SK-N-SH (cell line): Measurements from ENCODE around the gene PRSS38. TPM values are rescaled to one million over a fixed set of nuclear protein-coding genes. Genes with fewer than 3 reads are reported as not detected.

Experiments used
- CTCF ChIA-PET: fragments of 300-600, 350-600 bp; formaldehyde crosslinking; extraction: SDS; loops from one replicate; lab custom pipeline; 2021; lab: Yijun Ruan, JAX
- POLR2A ChIA-PET: fragments of 350-600 bp; sonication (Branson Sonifier 250); formaldehyde crosslinking; extraction: SDS; loops from one replicate; lab custom pipeline; 2020; ENCODE audit warnings: antibody characterized with exemption, inconsistent platforms; lab: Yijun Ruan, JAX
- DNase-seq: peaks from one replicate; pipeline ENCODE4 v3.0.0; 2012
- H2AFZ ChIP-seq: fragments of 200-600 bp; sonication (generic); 2 replicates; pipeline ENCODE4 v1.8.1; 2016; ENCODE audit warnings: antibody characterized with exemption, mild to moderate bottlenecking, low read depth
- H3F3A ChIP-seq: fragments of 200-600 bp; sonication (generic); replicated peaks from 2 replicates; pipeline ENCODE3; 2016; ENCODE audit warnings: antibody characterized with exemption, mild to moderate bottlenecking; ENCODE audit not compliant: insufficient read depth
- H3K27ac ChIP-seq, 2 experiments: fragments of 200-500 bp in 1 of 2; fragments of 200-600 bp in 1 of 2; sonication (Bioruptor generic) in 1 of 2; sonication (generic), shearing (Covaris generic) in 1 of 2; 2 replicates each; pipeline versions ENCODE4 v1.5.1 to v1.6.1; 2014 to 2016; ENCODE audit warnings: low read depth in 2 of 2, inconsistent platforms in 1 of 2, low read length in 1 of 2, mild to moderate bottlenecking in 1 of 2, mixed read lengths in 1 of 2
- H3K27me3 ChIP-seq: fragments of 200-600 bp; sonication (generic), shearing (Covaris generic); 2 replicates; pipeline ENCODE4 v1.6.1; 2016; ENCODE audit warnings: mixed run types; ENCODE audit not compliant: insufficient read depth
- H3K36me3 ChIP-seq, 2 experiments: fragments of 200-500 bp in 1 of 2; fragments of 200-600 bp in 1 of 2; sonication (Bioruptor generic) in 1 of 2; sonication (generic) in 1 of 2; replicated peaks in 1 of 2; 2 replicates each; pipeline versions ENCODE3 to v1.5.1; 2014 to 2016; ENCODE audit warnings: low read length in 1 of 2, mild to moderate bottlenecking in 1 of 2; ENCODE audit not compliant: insufficient read depth in 2 of 2, control insufficient read depth in 1 of 2
- H3K4me1 ChIP-seq, 2 experiments: fragments of 200-500 bp in 1 of 2; fragments of 200-600 bp in 1 of 2; sonication (Bioruptor generic) in 1 of 2; sonication (generic), shearing (Covaris generic) in 1 of 2; 2 replicates each; pipeline versions ENCODE4 v1.5.1 to v1.6.1; 2014 to 2016; ENCODE audit warnings: low read depth in 1 of 2, low read length in 1 of 2, mixed run types in 1 of 2; ENCODE audit not compliant: insufficient read depth in 2 of 2, control insufficient read depth in 1 of 2
- H3K4me2 ChIP-seq: fragments of 200-600 bp; sonication (generic), shearing (Covaris generic); 2 replicates; pipeline ENCODE4 v1.6.1; 2017; ENCODE audit warnings: mixed run types
- H3K4me3 ChIP-seq, 2 experiments: fragments of 200-500 bp in 1 of 2; fragments of 200-600 bp in 1 of 2; sonication (Bioruptor generic) in 1 of 2; sonication (generic), shearing (Covaris generic) in 1 of 2; 2 replicates each; pipeline versions ENCODE4 v1.5.1 to v1.8.1; 2014 to 2016; ENCODE audit warnings: low read depth in 2 of 2, inconsistent platforms in 1 of 2, low read length in 1 of 2, mild to moderate bottlenecking in 1 of 2, mixed read lengths in 1 of 2, moderate library complexity in 1 of 2
- H3K79me2 ChIP-seq: fragments of 200-600 bp; sonication (generic); 2 replicates; pipeline ENCODE4 v1.8.1; 2017; ENCODE audit warnings: mild to moderate bottlenecking; ENCODE audit not compliant: insufficient read depth
- H3K9ac ChIP-seq: fragments of 200-600 bp; sonication (generic); 2 replicates; pipeline ENCODE4 v1.6.1; 2017; ENCODE audit warnings: mixed run types
- H3K9me2 ChIP-seq: fragments of 200-600 bp; sonication (generic); 2 replicates; pipeline ENCODE4 v1.6.1; 2017; ENCODE audit warnings: mixed run types
- H3K9me3 ChIP-seq: fragments of 200-600 bp; sonication (generic); 2 replicates; pipeline ENCODE4 v1.6.1; 2017; ENCODE audit warnings: mixed run types, mild to moderate bottlenecking, moderate library complexity
- H4K20me1 ChIP-seq: fragments of 200-600 bp; sonication (generic); 2 replicates; pipeline ENCODE4 v1.6.1; 2017; ENCODE audit warnings: mild to moderate bottlenecking, mixed run types; ENCODE audit not compliant: insufficient read depth
- EZH2phosphoT487 ChIP-seq: fragments of 200-600 bp; sonication (generic); IDR thresholded peaks from 2 replicates; pipeline ENCODE4 v1.6.1; 2017; ENCODE audit warnings: low read depth, mixed run types, mild to moderate bottlenecking, antibody characterized with exemption, moderate library complexity, borderline replicate concordance
- GABPA ChIP-seq: IDR thresholded peaks from 2 replicates; pipeline ENCODE4 v1.4.0; 2012; ENCODE audit warnings: low read depth, mild to moderate bottlenecking
- GATA2 ChIP-seq: sonication (generic); formaldehyde crosslinking; IDR thresholded peaks from 2 replicates; pipeline ENCODE4 v1.5.0; 2020; ENCODE audit warnings: mild to moderate bottlenecking, missing genetic modification reagents
- NFIC ChIP-seq: IDR thresholded peaks from 2 replicates; pipeline ENCODE4 v1.4.0; 2012; ENCODE audit warnings: borderline replicate concordance
- POLR2AphosphoS5 ChIP-seq: IDR thresholded peaks from 2 replicates; pipeline ENCODE4 v1.6.1; 2012; ENCODE audit warnings: low read depth, low read length
- RAD21 ChIP-seq: IDR thresholded peaks from 2 replicates; pipeline ENCODE4 v1.6.1; 2012; ENCODE audit warnings: mild to moderate bottlenecking, low read length
- RCOR1 ChIP-seq: fragments of 150-350 bp; IDR thresholded peaks from 2 replicates; pipeline ENCODE4 v1.6.1; 2017; ENCODE audit warnings: antibody characterized with exemption, low read length
- SMC3 ChIP-seq: IDR thresholded peaks from 2 replicates; pipeline ENCODE4 v1.6.1; 2012; ENCODE audit warnings: low read depth, low read length, improper control_type of control experiment
- TCF12 ChIP-seq: IDR thresholded peaks from 2 replicates; pipeline ENCODE4 v1.4.0; 2012
- WGBS: methylation state at CpG from one replicate; pipeline ENCODE4 v1.1.6; 2017; ENCODE audit warnings: low lambda C conversion rate; 5-methylcytosine and 5-hydroxymethylcytosine counted together
- polyA plus RNA-seq, 3 experiments: library from polyadenylated mRNA; depleted of rRNA; stranded (reverse); fragments of >200 nt; gene quantifications; 2 replicates each; pipeline ENCODE4 v1.2.3, GENCODE V29; 2012
- TF ChIP-seq, protein P1 (sequence below): IDR thresholded peaks from 2 replicates; pipeline ENCODE4 v1.4.0; 2012; ENCODE audit warnings: low read depth
- TF ChIP-seq, protein P2 (sequence below): fragments of 150-350 bp; IDR thresholded peaks from 2 replicates; pipeline ENCODE4 v1.6.1; 2016; ENCODE audit warnings: mild to moderate bottlenecking, low read depth, low read length
- TF ChIP-seq, protein P3 (sequence below): fragments of 150-350 bp; IDR thresholded peaks from 2 replicates; pipeline ENCODE4 v1.6.1; 2017; ENCODE audit warnings: antibody characterized with exemption, low read length, low read depth, borderline replicate concordance
- TF ChIP-seq, protein P4 (sequence below): fragments of 200-600 bp; sonication (generic); IDR thresholded peaks from 2 replicates; pipeline ENCODE4 v1.6.1; 2017; ENCODE audit warnings: antibody characterized with exemption, mild to moderate bottlenecking, moderate library complexity

Gene PRSS38
- polyA plus RNA-seq, 1 of the 3 experiments (the other 2 are of a cell fraction): not detected

DNA sequence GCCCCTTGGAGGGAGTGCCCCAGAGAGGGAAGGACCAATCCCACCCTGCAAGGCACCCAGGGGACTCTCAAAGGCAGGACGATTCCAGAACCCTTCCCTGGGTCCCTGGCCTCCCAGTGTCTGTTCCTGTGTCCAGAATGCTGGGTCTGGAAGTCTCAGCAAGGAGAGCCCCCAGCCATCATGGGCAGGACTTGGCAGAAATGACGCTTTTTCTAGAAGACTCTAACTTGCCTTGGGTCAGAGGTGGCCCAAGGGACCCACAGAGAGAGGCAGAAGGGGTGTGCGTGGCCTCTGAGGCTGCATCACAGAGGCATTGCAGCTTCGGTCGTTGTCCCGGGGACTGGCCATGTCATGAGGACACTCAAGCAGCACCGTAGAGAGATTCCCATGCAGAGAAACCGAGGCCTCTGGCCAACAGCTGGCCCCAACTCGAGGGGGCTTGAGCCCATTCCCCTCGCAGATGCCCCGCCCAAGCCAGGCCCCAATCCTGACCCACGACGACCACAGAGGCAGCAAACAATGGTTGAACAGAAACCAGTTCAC lies 74.5 kb downstream of the PRSS38 start:
- no peaks in the 10 kb centered on the region for H3K36me3 ChIP-seq
- H3F3A ChIP-seq: no peaks in the 10 kb centered on the region
- H3K9me3 ChIP-seq: no peaks in the 10 kb centered on the region
- DNase-seq: no peak
- H3K27me3 ChIP-seq: no peaks in the 10 kb centered on the region
- H3K9me2 ChIP-seq: no peaks in the 10 kb centered on the region
- no peak overlapping the region for H2AFZ ChIP-seq
- ChIA-PET POLR2A (no interaction called here), CTCF (no interaction called here)
- no peak overlapping the region for H3K4me3 ChIP-seq
- H3K4me2 ChIP-seq: no peak overlapping the region
- no peak overlapping the region for H3K27ac ChIP-seq
- H3K9ac ChIP-seq: no peak overlapping the region
- no peaks in the 10 kb centered on the region; a peak in 1 of 4 replicates for H3K4me1 ChIP-seq
- WGBS: 9% methylated on average over 3 of the region's 13 CpGs
- no peaks in the 10 kb centered on the region for H4K20me1 ChIP-seq
- TF ChIP-seq RCOR1: no peak
- TF ChIP-seq, all 33 proteins: peak for 0
- no peaks in the 10 kb centered on the region for H3K79me2 ChIP-seq

DNA sequence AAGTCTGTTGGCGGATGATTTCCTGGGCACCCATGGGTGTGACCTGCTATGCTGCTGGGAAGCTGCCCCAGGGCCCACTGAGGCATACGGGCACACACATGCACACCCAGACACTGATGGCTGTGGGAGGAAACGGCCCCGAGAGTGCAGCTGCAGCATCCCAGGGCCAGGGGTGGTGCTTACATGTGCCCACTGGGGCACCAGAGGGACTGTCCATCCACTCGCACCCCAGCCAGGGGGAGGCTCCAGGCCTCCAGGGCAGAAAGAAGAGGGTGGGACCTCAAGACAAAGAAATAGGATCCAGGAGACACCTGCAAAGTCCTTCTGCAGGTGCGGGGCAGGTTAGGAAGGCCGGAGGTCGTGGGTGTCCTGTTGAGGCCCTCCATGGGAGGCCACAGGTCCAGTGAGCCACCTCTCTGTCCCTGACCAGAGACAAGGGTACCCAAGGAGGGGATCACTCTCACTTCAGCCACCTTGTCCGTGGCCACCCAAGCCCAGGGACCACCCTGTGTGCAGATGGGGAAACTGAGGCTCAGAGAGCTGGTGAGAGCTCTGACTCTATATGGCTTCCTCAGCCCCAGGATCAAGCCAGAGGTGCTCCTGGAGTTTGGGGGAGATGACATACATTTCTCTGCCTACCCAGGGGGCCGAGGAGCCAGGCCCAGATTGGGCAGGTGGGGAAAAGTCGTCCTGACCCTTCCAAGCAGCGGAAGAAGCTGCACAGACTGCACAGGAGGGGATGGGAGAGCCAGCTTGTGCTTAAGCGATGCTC lies 75.2 kb downstream of the PRSS38 start:
- no peaks in the 10 kb centered on the region for H3K9me2 ChIP-seq
- no peak overlapping the region for H3K27ac ChIP-seq
- no peak overlapping the region for H3K9ac ChIP-seq
- H3K4me2 ChIP-seq: no peak overlapping the region
- WGBS: 88% methylated on average over 3 of the region's 13 CpGs
- H3K27me3 ChIP-seq: no peaks in the 10 kb centered on the region
- no peaks in the 10 kb centered on the region for H3K36me3 ChIP-seq
- H3K4me1 ChIP-seq: no peaks in the 10 kb centered on the region; a peak in 1 of 4 replicates
- no peaks in the 10 kb centered on the region for H3K9me3 ChIP-seq
- H4K20me1 ChIP-seq: no peaks in the 10 kb centered on the region
- CTCF ChIA-PET: no interaction called here
- H3K79me2 ChIP-seq: no peaks in the 10 kb centered on the region
- TF ChIP-seq GATA2 (CRISPR knock-in tag) (no peak), NFIC (no peak), SMC3 (no peak)
- TF ChIP-seq, protein P1, sequence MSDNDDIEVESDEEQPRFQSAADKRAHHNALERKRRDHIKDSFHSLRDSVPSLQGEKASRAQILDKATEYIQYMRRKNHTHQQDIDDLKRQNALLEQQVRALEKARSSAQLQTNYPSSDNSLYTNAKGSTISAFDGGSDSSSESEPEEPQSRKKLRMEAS: no peak
- no peaks in the 10 kb centered on the region for H3F3A ChIP-seq
- no peak overlapping the region for H3K4me3 ChIP-seq
- H2AFZ ChIP-seq: no peak overlapping the region
- POLR2A ChIA-PET: no interaction called here
- DNase-seq: peak; percentile 20

DNA sequence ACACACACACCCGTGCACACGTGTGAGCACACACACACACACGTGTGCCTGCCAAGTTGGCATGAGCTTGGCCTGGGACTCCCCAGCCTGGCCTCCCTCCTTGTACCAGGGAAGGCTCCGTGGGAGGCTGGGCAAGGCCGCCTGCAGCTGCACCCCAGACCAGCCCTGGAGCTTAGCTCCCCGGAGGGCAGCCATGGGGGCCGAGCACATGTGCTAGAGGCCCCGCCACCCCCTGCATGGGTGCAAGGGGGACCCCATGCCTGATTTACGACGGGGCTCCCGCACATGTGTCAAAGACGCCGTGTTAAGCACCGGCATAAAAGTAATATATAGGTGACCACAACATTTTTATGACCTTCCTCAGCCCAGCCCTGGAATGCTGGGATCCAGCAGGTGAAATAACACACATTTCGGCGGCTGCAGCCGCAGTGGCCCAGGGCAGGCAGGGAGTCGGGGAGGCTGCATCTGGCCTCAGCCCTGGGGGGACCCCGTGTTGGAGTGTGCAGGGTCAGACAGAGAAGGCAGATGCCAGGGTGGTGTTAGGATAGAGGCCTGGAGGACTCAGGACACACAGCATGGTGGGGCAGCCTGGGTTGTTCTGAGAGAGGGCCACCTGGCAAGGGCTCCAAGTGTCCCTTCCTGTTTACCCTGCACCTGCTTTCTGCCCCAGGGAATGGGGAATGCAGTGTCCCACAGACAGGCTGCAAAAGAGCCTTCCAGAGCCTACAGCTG lies 75.9 kb downstream of the PRSS38 start:
- no peaks in the 10 kb centered on the region; a peak in 1 of 4 replicates for H3K4me1 ChIP-seq
- no peak overlapping the region for H2AFZ ChIP-seq
- no peaks in the 10 kb centered on the region for H3K36me3 ChIP-seq
- H3F3A ChIP-seq: no peaks in the 10 kb centered on the region
- no peaks in the 10 kb centered on the region for H3K9me2 ChIP-seq
- no peaks in the 10 kb centered on the region for H3K27me3 ChIP-seq
- no peak overlapping the region for H3K4me3 ChIP-seq
- H3K9ac ChIP-seq: no peak overlapping the region
- WGBS: 75% methylated on average over 8 of the region's 19 CpGs
- no peak overlapping the region for H3K27ac ChIP-seq
- H3K79me2 ChIP-seq: no peaks in the 10 kb centered on the region
- no peaks in the 10 kb centered on the region for H4K20me1 ChIP-seq
- POLR2A ChIA-PET: no interaction called here
- CTCF ChIA-PET: interaction anchor here (0.9 kb wide), 1 partner anchor 1282 kb away, joined by 3 read pairs; no protein-coding TSS in a partner anchor
- peak; percentile 27 for DNase-seq
- no peaks in the 10 kb centered on the region for H3K9me3 ChIP-seq
- no peak overlapping the region for H3K4me2 ChIP-seq
- TF ChIP-seq NFIC: no peak
- TF ChIP-seq GATA2 (CRISPR knock-in tag): no peak
- no peak for TF ChIP-seq RAD21
- TF ChIP-seq, protein P1: no peak
- no peak for TF ChIP-seq GABPA
- TF ChIP-seq RCOR1: no peak
- TF ChIP-seq, protein P2, sequence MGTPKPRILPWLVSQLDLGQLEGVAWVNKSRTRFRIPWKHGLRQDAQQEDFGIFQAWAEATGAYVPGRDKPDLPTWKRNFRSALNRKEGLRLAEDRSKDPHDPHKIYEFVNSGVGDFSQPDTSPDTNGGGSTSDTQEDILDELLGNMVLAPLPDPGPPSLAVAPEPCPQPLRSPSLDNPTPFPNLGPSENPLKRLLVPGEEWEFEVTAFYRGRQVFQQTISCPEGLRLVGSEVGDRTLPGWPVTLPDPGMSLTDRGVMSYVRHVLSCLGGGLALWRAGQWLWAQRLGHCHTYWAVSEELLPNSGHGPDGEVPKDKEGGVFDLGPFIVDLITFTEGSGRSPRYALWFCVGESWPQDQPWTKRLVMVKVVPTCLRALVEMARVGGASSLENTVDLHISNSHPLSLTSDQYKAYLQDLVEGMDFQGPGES: no peak
- no peak for TF ChIP-seq EZH2phosphoT487
- no peak for TF ChIP-seq POLR2AphosphoS5
- TF ChIP-seq, protein P3, sequence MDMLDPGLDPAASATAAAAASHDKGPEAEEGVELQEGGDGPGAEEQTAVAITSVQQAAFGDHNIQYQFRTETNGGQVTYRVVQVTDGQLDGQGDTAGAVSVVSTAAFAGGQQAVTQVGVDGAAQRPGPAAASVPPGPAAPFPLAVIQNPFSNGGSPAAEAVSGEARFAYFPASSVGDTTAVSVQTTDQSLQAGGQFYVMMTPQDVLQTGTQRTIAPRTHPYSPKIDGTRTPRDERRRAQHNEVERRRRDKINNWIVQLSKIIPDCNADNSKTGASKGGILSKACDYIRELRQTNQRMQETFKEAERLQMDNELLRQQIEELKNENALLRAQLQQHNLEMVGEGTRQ: no peak
- TF ChIP-seq, protein P4, sequence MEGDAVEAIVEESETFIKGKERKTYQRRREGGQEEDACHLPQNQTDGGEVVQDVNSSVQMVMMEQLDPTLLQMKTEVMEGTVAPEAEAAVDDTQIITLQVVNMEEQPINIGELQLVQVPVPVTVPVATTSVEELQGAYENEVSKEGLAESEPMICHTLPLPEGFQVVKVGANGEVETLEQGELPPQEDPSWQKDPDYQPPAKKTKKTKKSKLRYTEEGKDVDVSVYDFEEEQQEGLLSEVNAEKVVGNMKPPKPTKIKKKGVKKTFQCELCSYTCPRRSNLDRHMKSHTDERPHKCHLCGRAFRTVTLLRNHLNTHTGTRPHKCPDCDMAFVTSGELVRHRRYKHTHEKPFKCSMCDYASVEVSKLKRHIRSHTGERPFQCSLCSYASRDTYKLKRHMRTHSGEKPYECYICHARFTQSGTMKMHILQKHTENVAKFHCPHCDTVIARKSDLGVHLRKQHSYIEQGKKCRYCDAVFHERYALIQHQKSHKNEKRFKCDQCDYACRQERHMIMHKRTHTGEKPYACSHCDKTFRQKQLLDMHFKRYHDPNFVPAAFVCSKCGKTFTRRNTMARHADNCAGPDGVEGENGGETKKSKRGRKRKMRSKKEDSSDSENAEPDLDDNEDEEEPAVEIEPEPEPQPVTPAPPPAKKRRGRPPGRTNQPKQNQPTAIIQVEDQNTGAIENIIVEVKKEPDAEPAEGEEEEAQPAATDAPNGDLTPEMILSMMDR: no peak
- no peak for TF ChIP-seq TCF12
